H1 (cell line): Measurements from ENCODE around the gene SLC16A5. TPM values are rescaled to one million over a fixed set of nuclear protein-coding genes. Genes with fewer than 3 reads are reported as not detected.

Experiments
- polyA plus RNA-seq, 7 experiments: library from polyadenylated mRNA; depleted of rRNA in 3 of 7; stranded (reverse) in 5 of 7; unstranded in 2 of 7; fragments of >200 nt in 5 of 7; fragments of 200-250 nt in 2 of 7; gene quantifications; 1 replicate in 5 of 7; 2 replicates in 1 of 7; 4 replicates in 1 of 7; pipeline versions ENCODE4 v1.2.1 to v1.2.3, GENCODE V29; 2011 to 2013; ENCODE audit warnings: missing spikeins in 2 of 7, mixed read lengths in 2 of 7
- total RNA-seq: library from RNA; stranded (reverse); fragmentation: NEBNext Ultra II Directional; extraction: Animal tissue kit (Norgen Biotek cat#: 25700); gene quantifications from 2 replicates; pipeline ENCODE4 v1.2.1, GENCODE V29; 2021
- TF ChIP-seq, protein P1 (sequence below): fragments of 300-600 bp; sonication (generic); IDR thresholded peaks from 2 replicates; pipeline ENCODE4 v1.7.1; 2012; ENCODE audit warnings: low read length, moderate library complexity, mild to moderate bottlenecking, inconsistent platforms; ENCODE audit not compliant: insufficient replicate concordance

Gene SLC16A5
- total and polyA plus RNA-seq, 2 of the 8 experiments (the other 6 are each of a cell fraction or from before 2014, with no cell fraction given), result 17.1 to 34.7 TPM

DNA sequence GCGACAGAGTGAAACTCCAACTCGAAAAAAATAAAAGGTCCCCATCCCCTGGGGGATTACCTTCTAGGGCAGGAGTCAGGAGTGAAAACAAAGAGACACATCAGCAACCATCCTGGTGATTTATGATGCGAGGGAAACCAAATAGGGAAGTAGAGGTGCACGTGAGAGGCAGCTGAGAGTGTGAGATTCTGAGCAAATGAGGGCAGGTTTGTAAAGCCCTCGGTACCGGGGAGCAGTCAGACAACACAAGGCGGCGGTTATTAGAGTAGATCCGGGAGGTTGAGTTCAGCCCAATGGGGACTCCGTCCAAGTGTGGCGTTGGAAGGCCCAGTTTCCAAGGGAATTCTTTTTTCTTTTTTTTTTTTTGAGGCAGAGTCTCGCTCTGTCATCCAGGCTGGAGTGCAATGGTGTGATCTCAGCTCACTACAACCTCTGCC lies 14.6 kb downstream of the SLC16A5 start (continued):
- TF ChIP-seq, protein P1, sequence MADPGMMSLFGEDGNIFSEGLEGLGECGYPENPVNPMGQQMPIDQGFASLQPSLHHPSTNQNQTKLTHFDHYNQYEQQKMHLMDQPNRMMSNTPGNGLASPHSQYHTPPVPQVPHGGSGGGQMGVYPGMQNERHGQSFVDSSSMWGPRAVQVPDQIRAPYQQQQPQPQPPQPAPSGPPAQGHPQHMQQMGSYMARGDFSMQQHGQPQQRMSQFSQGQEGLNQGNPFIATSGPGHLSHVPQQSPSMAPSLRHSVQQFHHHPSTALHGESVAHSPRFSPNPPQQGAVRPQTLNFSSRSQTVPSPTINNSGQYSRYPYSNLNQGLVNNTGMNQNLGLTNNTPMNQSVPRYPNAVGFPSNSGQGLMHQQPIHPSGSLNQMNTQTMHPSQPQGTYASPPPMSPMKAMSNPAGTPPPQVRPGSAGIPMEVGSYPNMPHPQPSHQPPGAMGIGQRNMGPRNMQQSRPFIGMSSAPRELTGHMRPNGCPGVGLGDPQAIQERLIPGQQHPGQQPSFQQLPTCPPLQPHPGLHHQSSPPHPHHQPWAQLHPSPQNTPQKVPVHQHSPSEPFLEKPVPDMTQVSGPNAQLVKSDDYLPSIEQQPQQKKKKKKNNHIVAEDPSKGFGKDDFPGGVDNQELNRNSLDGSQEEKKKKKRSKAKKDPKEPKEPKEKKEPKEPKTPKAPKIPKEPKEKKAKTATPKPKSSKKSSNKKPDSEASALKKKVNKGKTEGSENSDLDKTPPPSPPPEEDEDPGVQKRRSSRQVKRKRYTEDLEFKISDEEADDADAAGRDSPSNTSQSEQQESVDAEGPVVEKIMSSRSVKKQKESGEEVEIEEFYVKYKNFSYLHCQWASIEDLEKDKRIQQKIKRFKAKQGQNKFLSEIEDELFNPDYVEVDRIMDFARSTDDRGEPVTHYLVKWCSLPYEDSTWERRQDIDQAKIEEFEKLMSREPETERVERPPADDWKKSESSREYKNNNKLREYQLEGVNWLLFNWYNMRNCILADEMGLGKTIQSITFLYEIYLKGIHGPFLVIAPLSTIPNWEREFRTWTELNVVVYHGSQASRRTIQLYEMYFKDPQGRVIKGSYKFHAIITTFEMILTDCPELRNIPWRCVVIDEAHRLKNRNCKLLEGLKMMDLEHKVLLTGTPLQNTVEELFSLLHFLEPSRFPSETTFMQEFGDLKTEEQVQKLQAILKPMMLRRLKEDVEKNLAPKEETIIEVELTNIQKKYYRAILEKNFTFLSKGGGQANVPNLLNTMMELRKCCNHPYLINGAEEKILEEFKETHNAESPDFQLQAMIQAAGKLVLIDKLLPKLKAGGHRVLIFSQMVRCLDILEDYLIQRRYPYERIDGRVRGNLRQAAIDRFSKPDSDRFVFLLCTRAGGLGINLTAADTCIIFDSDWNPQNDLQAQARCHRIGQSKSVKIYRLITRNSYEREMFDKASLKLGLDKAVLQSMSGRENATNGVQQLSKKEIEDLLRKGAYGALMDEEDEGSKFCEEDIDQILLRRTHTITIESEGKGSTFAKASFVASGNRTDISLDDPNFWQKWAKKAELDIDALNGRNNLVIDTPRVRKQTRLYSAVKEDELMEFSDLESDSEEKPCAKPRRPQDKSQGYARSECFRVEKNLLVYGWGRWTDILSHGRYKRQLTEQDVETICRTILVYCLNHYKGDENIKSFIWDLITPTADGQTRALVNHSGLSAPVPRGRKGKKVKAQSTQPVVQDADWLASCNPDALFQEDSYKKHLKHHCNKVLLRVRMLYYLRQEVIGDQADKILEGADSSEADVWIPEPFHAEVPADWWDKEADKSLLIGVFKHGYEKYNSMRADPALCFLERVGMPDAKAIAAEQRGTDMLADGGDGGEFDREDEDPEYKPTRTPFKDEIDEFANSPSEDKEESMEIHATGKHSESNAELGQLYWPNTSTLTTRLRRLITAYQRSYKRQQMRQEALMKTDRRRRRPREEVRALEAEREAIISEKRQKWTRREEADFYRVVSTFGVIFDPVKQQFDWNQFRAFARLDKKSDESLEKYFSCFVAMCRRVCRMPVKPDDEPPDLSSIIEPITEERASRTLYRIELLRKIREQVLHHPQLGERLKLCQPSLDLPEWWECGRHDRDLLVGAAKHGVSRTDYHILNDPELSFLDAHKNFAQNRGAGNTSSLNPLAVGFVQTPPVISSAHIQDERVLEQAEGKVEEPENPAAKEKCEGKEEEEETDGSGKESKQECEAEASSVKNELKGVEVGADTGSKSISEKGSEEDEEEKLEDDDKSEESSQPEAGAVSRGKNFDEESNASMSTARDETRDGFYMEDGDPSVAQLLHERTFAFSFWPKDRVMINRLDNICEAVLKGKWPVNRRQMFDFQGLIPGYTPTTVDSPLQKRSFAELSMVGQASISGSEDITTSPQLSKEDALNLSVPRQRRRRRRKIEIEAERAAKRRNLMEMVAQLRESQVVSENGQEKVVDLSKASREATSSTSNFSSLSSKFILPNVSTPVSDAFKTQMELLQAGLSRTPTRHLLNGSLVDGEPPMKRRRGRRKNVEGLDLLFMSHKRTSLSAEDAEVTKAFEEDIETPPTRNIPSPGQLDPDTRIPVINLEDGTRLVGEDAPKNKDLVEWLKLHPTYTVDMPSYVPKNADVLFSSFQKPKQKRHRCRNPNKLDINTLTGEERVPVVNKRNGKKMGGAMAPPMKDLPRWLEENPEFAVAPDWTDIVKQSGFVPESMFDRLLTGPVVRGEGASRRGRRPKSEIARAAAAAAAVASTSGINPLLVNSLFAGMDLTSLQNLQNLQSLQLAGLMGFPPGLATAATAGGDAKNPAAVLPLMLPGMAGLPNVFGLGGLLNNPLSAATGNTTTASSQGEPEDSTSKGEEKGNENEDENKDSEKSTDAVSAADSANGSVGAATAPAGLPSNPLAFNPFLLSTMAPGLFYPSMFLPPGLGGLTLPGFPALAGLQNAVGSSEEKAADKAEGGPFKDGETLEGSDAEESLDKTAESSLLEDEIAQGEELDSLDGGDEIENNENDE, result no peak
